Right lobe of liver (tissue), 4 donors: ENCODE measurements around the gene ASB11.

Experiments
- CTCF ChIP-seq, 4 donors: fragments of 200-600 bp in 3 of 4; fragments of 450-650 bp in 1 of 4; IDR thresholded peaks; one replicate each; pipeline versions ENCODE4 v1.5.1 to v1.8.0; 2016 to 2022; ENCODE audit warnings: antibody characterized with exemption in 4 of 4, mild to moderate bottlenecking in 2 of 4
- POLR2A ChIP-seq: fragments of 450-650 bp; IDR thresholded peaks from one replicate; pipeline ENCODE4 v1.6.1; 2017; ENCODE audit warnings: antibody characterized with exemption, mild to moderate bottlenecking
- donor health status: DM: no; HTN: no; CAD: no.
- donor health status: DM: no; HTN: no; CAD: no.
- donor health status: DM: no; HTN: yes; CAD: no.

- TF ChIP-seq CTCF (IDR thresholded peaks at IDR 0.05) (no peak), POLR2A (no peak)
Measured at GRCh38 chrX:15334561-15334960, 19.1 kb upstream of the ASB11 start.
